B cell (primary cell): ENCODE measurements around the gene PDE6A. TPM values are rescaled to one million over a fixed set of nuclear protein-coding genes. Genes with fewer than 3 reads are reported as not detected.

Source experiments
- ATAC-seq: fragments of 200-7000 bp; cut with Tn5 transposase; one replicate; pipeline ENCODE4 v1.10.0; 2021; ENCODE audit warnings: low read depth, mild to moderate bottlenecking, moderate number of reproducible peaks, moderate library complexity
- CTCF ChIA-PET: fragments of 350-600 bp; sonication (Branson Sonifier 250); formaldehyde crosslinking; loops from one replicate; lab custom pipeline; 2021; ENCODE audit warnings: antibody characterized with exemption, inconsistent platforms; lab: Charles Lee
- POLR2A ChIA-PET: fragments of 350-600 bp; sonication (Branson Sonifier 250); formaldehyde crosslinking; loops from one replicate; lab custom pipeline; 2021; ENCODE audit warnings: antibody characterized with exemption; lab: Charles Lee
- DNase-seq: peaks from one replicate; pipeline ENCODE4 v3.0.0; 2013
- H2AFZ ChIP-seq: 2 replicates; pipeline ENCODE4 v1.6.1; 2012; ENCODE audit warnings: mild to moderate bottlenecking, low read depth, low read length; ENCODE audit not compliant: insufficient read depth, poor library complexity, severe bottlenecking
- H3K27ac ChIP-seq, 2 donors: 1 replicate in 1 of 2; 2 replicates in 1 of 2; pipeline ENCODE4 v1.5.1; 2012 to 2013; ENCODE audit warnings: low read length in 2 of 2, mild to moderate bottlenecking in 2 of 2, moderate library complexity in 1 of 2
- H3K27me3 ChIP-seq, 4 experiments: fragments of 200-600 bp in 1 of 4; sonication (generic) in 1 of 4; replicated peaks in 1 of 4; 1 replicate in 2 of 4; 2 replicates in 2 of 4; pipeline versions ENCODE4 v1.6.1 to v1.7.0; 2013 to 2016; ENCODE audit warnings: low read length in 3 of 4, mild to moderate bottlenecking in 2 of 4, mixed read lengths in 1 of 4, moderate library complexity in 1 of 4; ENCODE audit not compliant: insufficient read depth in 4 of 4, control insufficient read depth in 3 of 4; ENCODE audit errors: control extremely low read depth in 1 of 4
- H3K36me3 ChIP-seq, 2 experiments: replicated peaks in 1 of 2; 1 replicate in 1 of 2; 2 replicates in 1 of 2; pipeline versions ENCODE4 v1.6.1 to v1.7.1; 2013; ENCODE audit warnings: low read length in 1 of 2; ENCODE audit not compliant: insufficient read depth in 2 of 2, control insufficient read depth in 1 of 2; ENCODE audit errors: control extremely low read depth in 1 of 2, extremely low read depth in 1 of 2
- H3K4me1 ChIP-seq, 2 donors: fragments of 200-600 bp in 1 of 2; sonication (generic) in 1 of 2; 1 replicate in 1 of 2; 2 replicates in 1 of 2; pipeline versions ENCODE4 v1.5.1 to v1.6.1; 2013 to 2017; ENCODE audit warnings: low read length in 2 of 2; ENCODE audit not compliant: control insufficient read depth in 2 of 2, insufficient read depth in 2 of 2
- H3K4me2 ChIP-seq: replicated peaks from 2 replicates; pipeline ENCODE3; 2012; ENCODE audit warnings: mild to moderate bottlenecking, low read depth, low read length; ENCODE audit not compliant: poor library complexity, severe bottlenecking
- H3K4me3 ChIP-seq, 5 experiments: fragments of 200-600 bp in 1 of 5; sonication (generic) in 1 of 5; 1 replicate in 3 of 5; 2 replicates in 2 of 5; pipeline versions ENCODE4 v1.5.1 to v1.7.0; 2011 to 2016; ENCODE audit warnings: low read length in 4 of 5, mild to moderate bottlenecking in 4 of 5, low read depth in 2 of 5, control low read depth in 1 of 5, moderate library complexity in 1 of 5; ENCODE audit not compliant: insufficient read depth in 1 of 5; ENCODE audit errors: control extremely low read depth in 1 of 5, extremely low read depth in 1 of 5
- H3K79me2 ChIP-seq: fragments of 200-600 bp; sonication (generic); one replicate; pipeline ENCODE4 v1.6.0; 2016; ENCODE audit warnings: low read length; ENCODE audit not compliant: control insufficient read depth, insufficient read depth
- H3K9ac ChIP-seq: fragments of 200-600 bp; sonication (generic); 2 replicates; pipeline ENCODE4 v1.6.1; 2017; ENCODE audit warnings: mild to moderate bottlenecking, low read length, moderate library complexity
- H3K9me3 ChIP-seq, 3 donors: one replicate each; pipeline versions ENCODE4 v1.6.1 to v1.7.1; 2013; ENCODE audit warnings: low read length in 2 of 3; ENCODE audit not compliant: control insufficient read depth in 2 of 3, insufficient read depth in 1 of 3; ENCODE audit errors: control extremely low read depth in 1 of 3
- H4K20me1 ChIP-seq: 2 replicates; pipeline ENCODE4 v1.6.0; 2012; ENCODE audit warnings: mild to moderate bottlenecking, low read length; ENCODE audit not compliant: insufficient read depth, control insufficient read depth, poor library complexity, severe bottlenecking
- H3K27ac Mint-ChIP-seq: one replicate; pipeline ENCODE4 v1.8.0; 2021; ENCODE audit warnings: mixed read lengths
- H3K27me3 Mint-ChIP-seq: one replicate; pipeline ENCODE4 v1.8.0; 2021; ENCODE audit warnings: mixed read lengths
- H3K4me1 Mint-ChIP-seq: one replicate; pipeline ENCODE4 v1.8.0; 2021; ENCODE audit warnings: mixed read lengths
- H3K4me3 Mint-ChIP-seq: one replicate; pipeline ENCODE4 v1.8.0; 2021; ENCODE audit warnings: mixed read lengths
- H3K9me3 Mint-ChIP-seq: one replicate; pipeline ENCODE4 v1.8.0; 2022; ENCODE audit warnings: mixed read lengths; ENCODE audit not compliant: insufficient read depth
- EZH2 ChIP-seq: IDR thresholded peaks from 2 replicates; pipeline ENCODE4 v1.6.1; 2012; ENCODE audit warnings: borderline replicate concordance, low read depth, mild to moderate bottlenecking, moderate library complexity, low read length; ENCODE audit not compliant: insufficient read depth, poor library complexity, severe bottlenecking
- WGBS: methylation state at CpG from one replicate; pipeline ENCODE4 v1.1.5; 2013; ENCODE audit warnings: missing lambda C conversion rate; ENCODE audit not compliant: insufficient coverage; 5-methylcytosine and 5-hydroxymethylcytosine counted together
- intact Hi-C: fragments of 100-400 bp; cut with micrococcal nuclease; formaldehyde crosslinking; loops from one replicate; pipeline ENCODE4 v1.10.0; 2022
- polyA plus RNA-seq: library from polyadenylated mRNA; depleted of rRNA; stranded (reverse); fragments of >200 nt; gene quantifications from 2 replicates; pipeline ENCODE4 v1.2.3, GENCODE V29; 2012
- total RNA-seq, 2 donors: library from RNA; stranded (reverse); fragments of 120-200 nt in 1 of 2; gene quantifications; 1 replicate in 1 of 2; 2 replicates in 1 of 2; pipeline versions ENCODE4 v1.2.3 to v1.2.4, GENCODE V29; 2013 to 2022
- TF ChIP-seq, protein P1 (sequence below): fragments of 200-600 bp; IDR thresholded peaks from one replicate; pipeline ENCODE4 v1.8.0; 2022; ENCODE audit warnings: antibody characterized with exemption, mild to moderate bottlenecking

Gene PDE6A
- total and polyA plus RNA-seq, 2 donors (not counting 1 experiment from before 2014, with no cell fraction given) = not detected

GRCh38 chr5:149817539-149818060 is 127.0 kb downstream of the PDE6A start:
- Histone ChIP-seq H4K20me1 (no peaks in the 10 kb centered on the region), H3K4me1 (no peaks in the 10 kb centered on the region), H3K9ac (no peak overlapping the region), H2AFZ (no peak overlapping the region), H3K9me3 (no peaks in the 10 kb centered on the region), H3K27ac (no peak overlapping the region), H3K36me3 (peaks cover 0 to 3% of the 10 kb centered on the region in 2 experiments), H3K27me3 (no peaks in the 10 kb centered on the region), H3K79me2 (no peaks in the 10 kb centered on the region), H3K4me3 (no peak overlapping the region), H3K4me2 (no peak overlapping the region)
- 27% methylated on average over 3 of the region's 4 CpGs for WGBS
- no peak overlapping the region for H3K27ac Mint-ChIP-seq
- ChIA-PET POLR2A (no interaction called here), CTCF (interaction anchor here (1.0 kb wide), 1 partner anchor 181 kb away, joined by 5 read pairs; no protein-coding TSS in a partner anchor)
- H3K27me3 Mint-ChIP-seq = no peaks in the 10 kb centered on the region
- DNase-seq = no peak
- H3K4me3 Mint-ChIP-seq = no peak overlapping the region
- H3K9me3 Mint-ChIP-seq = no peaks in the 10 kb centered on the region
- H3K4me1 Mint-ChIP-seq = peaks cover 3% of the 10 kb centered on the region
- TF ChIP-seq, protein P1, sequence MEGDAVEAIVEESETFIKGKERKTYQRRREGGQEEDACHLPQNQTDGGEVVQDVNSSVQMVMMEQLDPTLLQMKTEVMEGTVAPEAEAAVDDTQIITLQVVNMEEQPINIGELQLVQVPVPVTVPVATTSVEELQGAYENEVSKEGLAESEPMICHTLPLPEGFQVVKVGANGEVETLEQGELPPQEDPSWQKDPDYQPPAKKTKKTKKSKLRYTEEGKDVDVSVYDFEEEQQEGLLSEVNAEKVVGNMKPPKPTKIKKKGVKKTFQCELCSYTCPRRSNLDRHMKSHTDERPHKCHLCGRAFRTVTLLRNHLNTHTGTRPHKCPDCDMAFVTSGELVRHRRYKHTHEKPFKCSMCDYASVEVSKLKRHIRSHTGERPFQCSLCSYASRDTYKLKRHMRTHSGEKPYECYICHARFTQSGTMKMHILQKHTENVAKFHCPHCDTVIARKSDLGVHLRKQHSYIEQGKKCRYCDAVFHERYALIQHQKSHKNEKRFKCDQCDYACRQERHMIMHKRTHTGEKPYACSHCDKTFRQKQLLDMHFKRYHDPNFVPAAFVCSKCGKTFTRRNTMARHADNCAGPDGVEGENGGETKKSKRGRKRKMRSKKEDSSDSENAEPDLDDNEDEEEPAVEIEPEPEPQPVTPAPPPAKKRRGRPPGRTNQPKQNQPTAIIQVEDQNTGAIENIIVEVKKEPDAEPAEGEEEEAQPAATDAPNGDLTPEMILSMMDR = no peak
- no peak for TF ChIP-seq EZH2
- intact Hi-C loops = no loop called here
- no peak for ATAC-seq

DNA sequence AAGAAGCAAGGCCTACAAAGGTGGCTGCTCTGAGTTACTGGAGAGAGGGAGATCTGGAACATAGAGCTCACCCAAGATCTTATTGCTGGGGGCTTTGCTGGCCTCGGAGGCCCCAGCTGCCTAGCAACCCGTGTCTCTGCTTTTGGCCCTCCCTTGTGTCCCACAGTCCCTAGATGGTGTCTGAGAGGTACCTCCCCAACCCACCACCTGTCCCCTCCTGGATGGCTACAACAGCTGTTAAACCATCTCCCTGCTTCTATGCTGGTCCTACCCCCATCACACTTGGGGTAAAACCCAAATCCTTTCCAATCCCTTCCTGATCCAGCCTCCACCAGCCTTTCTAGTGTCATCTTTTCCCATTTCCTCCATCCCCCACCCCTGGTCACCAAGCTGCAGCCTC is 127.9 kb downstream of the PDE6A start:
- H4K20me1 ChIP-seq = no peaks in the 10 kb centered on the region
- intact Hi-C loops = no loop called here
- POLR2A ChIA-PET = no interaction called here

More for the DNA sequence above, 127.9 kb downstream of the PDE6A start:
- Mint-ChIP-seq H3K27ac (no peak overlapping the region), H3K4me3 (no peak overlapping the region), H3K9me3 (no peaks in the 10 kb centered on the region), H3K27me3 (no peaks in the 10 kb centered on the region), H3K4me1 (peaks cover 3% of the 10 kb centered on the region)
- no peaks in the 10 kb centered on the region for H3K9me3 ChIP-seq
- H3K79me2 ChIP-seq = no peaks in the 10 kb centered on the region
- 100% methylated on average over 2 of the region's 2 CpGs for WGBS
- TF ChIP-seq, protein P1 = no peak
- no peak for TF ChIP-seq EZH2
- peaks cover 0 to 3% of the 10 kb centered on the region in 2 experiments for H3K36me3 ChIP-seq
- H3K4me1 ChIP-seq = no peaks in the 10 kb centered on the region
- H3K9ac ChIP-seq = no peak overlapping the region
- ATAC-seq (no peak), DNase-seq (no peak)
- H3K27ac ChIP-seq = no peak overlapping the region
- H2AFZ ChIP-seq = no peak overlapping the region
- CTCF ChIA-PET = interaction anchor here (0.9 to 2.5 kb wide), 4 partner anchors 11 to 85 kb away, joined by 3 to 12 read pairs (median 4); no protein-coding TSS in a partner anchor
- H3K27me3 ChIP-seq = no peaks in the 10 kb centered on the region
- no peak overlapping the region for H3K4me2 ChIP-seq
- H3K4me3 ChIP-seq = no peak overlapping the region
